Activated naive CD4-positive, alpha-beta T cell treated with anti-CD3 and anti-CD28 coated beads, Interleukin-2, amount 50 U/mL, for 16 hours (primary cell): ENCODE data around the gene SLC5A9.
"Not testable (repeated sequence)": the region's sequence is repeated elsewhere in the genome, so short reads cannot be mapped to it uniquely, and the experiment has no call there.

Source experiments
- DNase-seq: peaks from one replicate; pipeline ENCODE4 v3.0.0-alpha.2; 2020

SLC5A9 gene

GRCh38 chr1:48246727-48247126 lies 24.2 kb downstream of the SLC5A9 start:
- DNase-seq: no peak

- DNase-seq: no peak
These were observed 25.8 kb downstream of the SLC5A9 start for GRCh38 chr1:48248356-48248755.

GRCh38 chr1:48249868-48250267 lies 27.4 kb downstream of the SLC5A9 start:
- no peak for DNase-seq

- DNase-seq: no peak
These were observed 28.1 kb downstream of the SLC5A9 start for GRCh38 chr1:48250572-48250971.

- no peak for DNase-seq
These were observed 28.8 kb downstream of the SLC5A9 start for GRCh38 chr1:48251323-48251722.

DNA sequence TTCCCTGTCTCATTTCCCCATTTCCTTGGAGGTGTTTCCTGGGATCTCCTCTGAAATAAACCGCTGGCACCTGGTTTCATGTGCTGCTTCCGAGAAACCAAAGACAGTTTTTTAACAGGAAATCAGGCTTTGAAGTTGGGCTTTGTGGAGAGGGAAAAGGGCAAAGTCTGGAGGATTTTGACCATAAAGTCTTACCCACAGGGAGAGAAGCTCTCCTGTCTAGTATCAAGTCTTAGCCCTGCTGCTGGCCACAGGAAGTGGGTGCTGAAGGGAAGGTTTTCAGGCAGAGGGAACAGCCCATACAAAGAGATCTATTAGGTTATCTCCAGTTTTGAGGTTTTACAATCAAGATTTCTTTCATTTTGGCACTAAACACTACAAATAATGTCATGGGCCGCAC lies 29.3 kb downstream of the SLC5A9 start:
- DNase-seq: no peak

DNA sequence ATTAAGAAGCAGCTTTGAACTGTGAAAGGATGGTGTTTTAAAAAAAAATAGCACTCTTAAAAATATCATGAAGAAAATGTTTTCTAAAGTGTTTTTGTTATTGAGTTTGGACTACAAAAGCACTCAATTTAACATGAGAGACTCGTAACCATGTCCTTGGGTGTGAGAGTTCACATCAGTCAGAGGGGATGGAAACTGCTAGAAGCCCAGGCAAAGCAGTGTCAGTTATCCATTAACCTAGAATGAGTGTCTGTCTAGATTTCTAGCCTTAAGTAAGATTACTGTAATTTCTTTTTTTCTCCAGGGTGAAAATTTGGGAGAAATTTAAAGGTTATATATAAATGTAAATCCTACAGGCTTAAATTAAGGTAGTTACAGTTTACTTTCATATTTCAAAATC lies 31.7 kb downstream of the SLC5A9 start:
- DNase-seq: no peak

DNA sequence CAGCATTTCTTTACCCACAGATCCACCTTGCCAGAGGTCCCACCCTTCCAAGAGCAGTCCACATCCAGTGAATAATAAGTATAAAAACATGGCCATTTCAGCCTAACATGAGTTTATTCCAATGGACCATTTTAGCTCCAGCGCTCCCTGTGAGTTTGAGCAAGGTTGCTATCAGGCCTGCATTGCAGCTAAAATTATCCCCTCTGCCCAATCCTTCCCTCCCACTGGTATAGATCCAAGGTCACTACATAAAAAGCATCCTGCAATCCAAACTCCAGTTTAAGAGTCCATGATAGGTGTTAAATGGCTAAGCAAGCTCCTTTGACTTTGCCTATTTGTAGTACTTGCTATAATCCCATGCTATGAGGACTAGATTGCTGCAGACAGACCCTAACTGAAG lies 35.6 kb downstream of the SLC5A9 start:
- no peak for DNase-seq

GRCh38 chr1:48261881-48262400 lies 39.4 kb downstream of the SLC5A9 start:
- no peak for DNase-seq

GRCh38 chr1:48263041-48263440 lies 40.5 kb downstream of the SLC5A9 start:
- no peak for DNase-seq

DNA sequence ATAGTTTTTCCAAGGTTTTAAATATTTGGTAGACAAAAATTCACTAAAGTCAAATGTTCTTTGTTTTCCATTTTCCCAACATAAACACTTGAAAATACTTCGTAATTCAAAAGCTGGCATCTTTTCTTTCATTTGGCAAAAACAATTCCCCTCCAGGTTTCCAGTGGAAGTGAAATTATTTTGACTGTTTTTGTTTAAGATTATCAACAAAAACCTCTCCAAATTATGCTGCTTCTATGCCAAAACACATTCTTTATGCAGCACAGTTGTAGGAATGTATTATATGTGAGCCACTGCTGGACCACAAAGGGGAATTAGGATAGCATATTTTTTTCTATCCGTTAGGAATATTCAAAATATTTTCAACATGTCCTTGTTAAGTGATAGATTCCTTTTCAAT lies 44.1 kb downstream of the SLC5A9 start:
- DNase-seq: no peak

DNA sequence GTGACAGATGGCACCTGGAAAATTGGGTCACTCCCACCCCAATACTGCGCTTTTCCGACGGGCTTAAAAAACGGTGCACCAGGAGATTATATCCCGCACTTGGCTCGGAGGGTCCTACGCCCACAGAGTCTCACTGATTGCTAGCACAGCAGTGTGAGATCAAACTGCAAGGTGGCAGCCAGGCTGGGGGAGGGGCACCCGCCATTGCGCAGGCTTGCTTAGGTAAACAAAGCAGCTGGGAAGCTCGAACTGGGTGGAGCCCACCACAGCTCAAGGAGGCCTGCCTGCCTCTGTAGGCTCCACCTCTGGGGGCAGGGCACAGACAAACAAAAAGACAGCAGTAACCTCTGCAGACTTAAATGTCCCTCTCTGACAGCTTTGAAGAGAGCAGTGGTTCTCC lies 54.9 kb downstream of the SLC5A9 start:
- DNase-seq: not testable (repeated sequence)

GRCh38 chr1:48282329-48282728 lies 59.8 kb downstream of the SLC5A9 start:
- DNase-seq: not testable (repeated sequence)

DNA sequence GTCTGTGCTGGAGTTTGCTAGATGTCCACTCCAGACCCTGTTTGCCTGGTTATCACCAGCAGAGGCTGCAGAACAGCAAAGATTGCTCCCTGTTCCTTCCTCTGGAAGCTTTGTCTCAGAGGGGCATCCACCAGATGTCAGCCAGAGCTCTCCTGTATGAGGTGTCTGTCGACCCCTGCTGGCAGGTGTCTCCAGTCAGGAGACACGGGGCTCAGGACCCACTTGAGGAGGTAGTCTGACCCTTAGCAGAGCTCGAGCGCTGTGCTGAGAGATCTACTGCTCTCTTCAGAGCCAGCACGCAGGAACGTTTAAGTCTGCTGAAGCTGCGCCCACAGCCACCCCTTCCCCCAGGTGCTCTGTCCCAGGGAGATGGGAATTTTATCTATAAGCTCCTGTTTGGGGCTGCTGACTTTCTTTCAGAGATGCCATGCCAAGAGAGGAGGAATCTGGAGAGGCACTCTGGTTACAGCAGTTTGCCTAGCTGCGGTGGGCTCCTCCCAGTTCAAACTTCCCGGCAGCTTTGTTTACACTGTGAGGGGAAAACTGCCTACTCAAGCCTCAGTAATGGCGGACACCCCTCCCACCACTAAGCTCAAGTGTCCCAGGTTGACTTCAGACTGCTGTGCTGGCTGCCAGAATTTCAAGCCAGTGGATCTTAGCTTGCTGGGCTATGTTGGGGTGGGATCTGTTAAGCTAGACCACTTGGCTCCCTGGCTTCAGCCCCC lies 62.3 kb downstream of the SLC5A9 start:
- not testable (repeated sequence) for DNase-seq

DNA sequence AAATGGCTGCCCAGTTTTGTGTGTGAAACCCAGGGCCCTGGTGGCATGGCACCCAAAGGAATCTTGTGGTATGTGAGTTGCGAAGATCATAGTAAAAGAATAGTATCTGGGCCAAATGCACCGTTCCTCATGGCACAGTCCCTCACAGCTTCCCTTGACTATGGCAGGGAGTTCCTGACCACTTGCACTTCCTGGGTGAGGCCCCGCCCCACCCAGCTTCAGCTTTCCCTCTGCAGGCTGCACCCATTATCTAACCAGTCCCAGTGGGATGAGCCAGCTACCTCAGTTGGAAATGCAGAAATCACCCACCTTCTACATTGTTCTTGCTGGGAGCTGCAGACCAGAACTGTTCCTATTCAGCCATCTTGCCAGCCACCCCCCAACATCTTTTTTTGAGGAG lies 63.0 kb downstream of the SLC5A9 start:
- DNase-seq: no peak

DNA sequence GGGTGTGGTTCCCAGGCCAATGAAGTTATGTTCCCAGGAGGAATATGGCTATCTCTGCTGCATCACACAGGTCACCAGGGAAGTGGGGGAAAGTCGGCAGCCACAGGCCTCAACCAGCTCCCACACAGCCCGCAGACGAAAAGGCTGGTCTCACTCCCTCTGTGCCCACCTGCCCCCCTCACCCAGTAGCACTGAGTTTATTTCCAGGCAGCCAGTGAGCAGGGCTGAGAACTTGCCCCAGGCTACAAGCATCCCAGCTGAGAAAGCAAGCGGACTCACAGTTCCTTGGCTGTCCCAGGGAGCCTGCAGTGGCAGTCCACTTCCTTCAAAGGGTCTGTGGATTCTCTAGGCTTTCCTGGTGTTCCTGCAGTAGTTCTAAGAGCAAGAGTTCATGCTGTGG lies 68.9 kb downstream of the SLC5A9 start:
- DNase-seq: no peak

GRCh38 chr1:48292706-48293105 lies 70.2 kb downstream of the SLC5A9 start:
- no peak for DNase-seq

DNA sequence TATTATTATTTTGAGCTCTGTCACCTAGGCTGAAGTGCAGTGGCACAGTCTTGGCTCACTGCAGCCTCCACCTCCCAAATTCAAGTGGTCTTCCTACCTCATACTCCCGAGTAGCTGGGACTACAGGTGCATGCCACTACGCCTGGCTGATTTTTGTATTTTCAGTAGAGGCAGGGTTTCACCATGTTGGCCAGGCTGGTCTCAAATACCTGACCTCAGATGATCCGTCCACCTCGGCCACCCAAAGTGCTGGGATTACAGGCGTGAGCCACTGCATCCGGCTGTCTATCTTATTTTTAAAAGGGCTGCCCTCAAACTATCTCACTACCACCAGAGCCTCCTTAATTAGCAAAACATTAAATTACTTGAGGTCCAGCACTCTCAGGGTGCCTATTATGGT lies 71.6 kb downstream of the SLC5A9 start:
- DNase-seq: not testable (repeated sequence)

DNA sequence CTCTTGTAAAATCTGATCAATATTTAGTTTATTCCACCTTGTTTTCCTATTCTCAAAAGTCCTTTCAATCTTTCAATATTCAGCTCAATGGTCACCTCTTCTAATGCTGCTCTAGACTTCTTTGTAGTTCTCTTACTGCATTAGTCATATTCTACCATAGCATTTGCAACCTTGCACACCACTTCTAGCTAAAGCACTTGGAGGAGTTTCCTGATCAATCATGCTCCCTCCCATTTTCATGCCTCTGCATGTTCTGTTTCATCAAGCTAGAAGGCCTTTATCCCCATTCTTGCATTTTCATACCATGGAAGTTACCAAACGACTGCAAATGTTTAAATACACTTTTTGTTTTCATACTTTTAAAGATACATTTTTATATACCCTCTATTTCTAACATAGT lies 72.1 kb downstream of the SLC5A9 start:
- DNase-seq: no peak
